ENCODE measurements around the gene MRPL22.
"Not testable (repeated sequence)": the region's sequence is repeated elsewhere in the genome, so short reads cannot be mapped to it uniquely, and the experiment has no call there.

The MRPL22 gene

DNA sequence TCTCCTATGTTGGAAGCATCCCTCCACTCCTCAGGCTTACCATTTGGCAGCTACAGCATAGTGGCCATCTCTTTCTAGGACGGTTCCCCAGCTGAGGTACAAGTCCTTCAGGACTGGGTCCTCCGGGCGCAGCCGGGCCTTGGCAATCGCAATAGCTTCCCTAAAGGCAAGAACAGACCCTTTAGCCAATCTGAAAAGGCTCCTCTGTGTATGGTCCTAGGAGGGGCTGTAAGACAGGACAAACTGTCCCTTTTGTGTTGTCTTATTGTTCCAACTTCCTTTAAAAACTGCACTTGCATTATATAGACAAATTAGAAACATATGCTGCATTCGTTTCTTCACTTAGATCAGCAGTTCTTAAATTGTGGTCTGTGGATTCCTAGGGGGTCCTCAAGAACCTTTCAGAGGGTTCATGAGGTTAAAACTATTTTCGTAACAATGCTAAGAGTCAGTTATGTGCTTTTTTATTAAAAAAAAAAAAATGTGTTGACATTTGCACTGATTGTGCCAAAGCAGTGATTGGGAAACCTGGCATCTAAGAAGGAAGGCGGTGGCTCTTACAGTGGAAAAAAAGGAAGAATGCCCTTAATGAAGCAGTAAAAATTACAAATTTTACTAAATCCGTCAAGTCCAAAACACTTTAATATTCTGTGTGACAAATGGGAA is 41.6 kb upstream of the MRPL22 start:
- no peak overlapping the region for H3K4me3 ChIP-seq (ENCODE audit: low read depth, low read length)
- TF ChIP-seq, protein P1, sequence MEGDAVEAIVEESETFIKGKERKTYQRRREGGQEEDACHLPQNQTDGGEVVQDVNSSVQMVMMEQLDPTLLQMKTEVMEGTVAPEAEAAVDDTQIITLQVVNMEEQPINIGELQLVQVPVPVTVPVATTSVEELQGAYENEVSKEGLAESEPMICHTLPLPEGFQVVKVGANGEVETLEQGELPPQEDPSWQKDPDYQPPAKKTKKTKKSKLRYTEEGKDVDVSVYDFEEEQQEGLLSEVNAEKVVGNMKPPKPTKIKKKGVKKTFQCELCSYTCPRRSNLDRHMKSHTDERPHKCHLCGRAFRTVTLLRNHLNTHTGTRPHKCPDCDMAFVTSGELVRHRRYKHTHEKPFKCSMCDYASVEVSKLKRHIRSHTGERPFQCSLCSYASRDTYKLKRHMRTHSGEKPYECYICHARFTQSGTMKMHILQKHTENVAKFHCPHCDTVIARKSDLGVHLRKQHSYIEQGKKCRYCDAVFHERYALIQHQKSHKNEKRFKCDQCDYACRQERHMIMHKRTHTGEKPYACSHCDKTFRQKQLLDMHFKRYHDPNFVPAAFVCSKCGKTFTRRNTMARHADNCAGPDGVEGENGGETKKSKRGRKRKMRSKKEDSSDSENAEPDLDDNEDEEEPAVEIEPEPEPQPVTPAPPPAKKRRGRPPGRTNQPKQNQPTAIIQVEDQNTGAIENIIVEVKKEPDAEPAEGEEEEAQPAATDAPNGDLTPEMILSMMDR (IDR thresholded peaks at IDR 0.05; ENCODE audit: low read depth, low read length, missing control alignments) = no peak
- in situ Hi-C loops (cut with HindIII; ENCODE audit: low sequenced_read_pairs) = no loop called here
- DNase-seq (ENCODE audit: low read depth) = peak; percentile 31

DNA sequence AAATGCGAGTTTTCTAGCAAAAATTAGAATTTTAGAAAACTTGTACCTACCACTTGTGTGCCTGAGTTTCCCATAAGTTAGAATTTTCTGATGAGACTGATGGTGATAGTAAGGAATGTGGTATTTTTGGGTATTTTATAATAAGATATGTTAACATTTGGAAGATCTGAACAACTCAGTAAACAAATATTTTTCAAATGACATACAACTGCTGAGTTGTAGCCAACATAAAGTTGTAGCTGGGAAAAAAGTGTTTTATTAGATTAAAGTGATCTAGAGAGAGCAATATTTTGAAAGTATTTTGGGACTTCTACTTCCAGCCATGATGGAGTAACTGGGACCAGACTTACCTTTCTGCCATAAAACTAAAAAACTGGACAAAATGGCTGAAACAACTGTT is 40.8 kb upstream of the MRPL22 start:
- no peak for DNase-seq (ENCODE audit: low read depth)
- TF ChIP-seq, protein P1 (IDR thresholded peaks at IDR 0.05; ENCODE audit: low read depth, low read length, missing control alignments) = no peak
- H3K4me3 ChIP-seq (ENCODE audit: low read depth, low read length) = no peak overlapping the region
- in situ Hi-C loops (cut with HindIII; ENCODE audit: low sequenced_read_pairs) = no loop called here

DNA sequence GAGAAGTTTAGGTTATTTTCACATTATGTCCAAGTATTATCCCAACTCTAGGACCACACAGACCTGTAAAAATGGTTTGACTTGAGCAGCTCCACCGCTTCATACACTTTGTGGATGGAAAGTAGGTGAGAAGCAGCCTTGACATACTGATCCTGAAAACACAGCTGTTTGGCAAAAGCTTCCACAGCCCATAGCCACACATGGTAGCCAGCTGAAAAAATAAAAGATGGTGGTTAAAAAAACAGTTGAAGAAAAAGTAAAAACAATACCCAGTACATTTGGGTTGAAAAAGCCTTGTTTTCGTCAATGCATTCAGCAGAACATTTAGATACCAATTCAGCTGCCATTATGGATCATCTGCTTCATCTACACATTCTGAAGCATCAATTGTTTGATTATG is 39.6 kb upstream of the MRPL22 start:
- TF ChIP-seq, protein P1 (IDR thresholded peaks at IDR 0.05; ENCODE audit: low read depth, low read length, missing control alignments) = no peak
- peak; percentile 33 for DNase-seq (ENCODE audit: low read depth)
- no peak overlapping the region for H3K4me3 ChIP-seq (ENCODE audit: low read depth, low read length)
- in situ Hi-C loops (cut with HindIII; ENCODE audit: low sequenced_read_pairs) = no loop called here

DNA sequence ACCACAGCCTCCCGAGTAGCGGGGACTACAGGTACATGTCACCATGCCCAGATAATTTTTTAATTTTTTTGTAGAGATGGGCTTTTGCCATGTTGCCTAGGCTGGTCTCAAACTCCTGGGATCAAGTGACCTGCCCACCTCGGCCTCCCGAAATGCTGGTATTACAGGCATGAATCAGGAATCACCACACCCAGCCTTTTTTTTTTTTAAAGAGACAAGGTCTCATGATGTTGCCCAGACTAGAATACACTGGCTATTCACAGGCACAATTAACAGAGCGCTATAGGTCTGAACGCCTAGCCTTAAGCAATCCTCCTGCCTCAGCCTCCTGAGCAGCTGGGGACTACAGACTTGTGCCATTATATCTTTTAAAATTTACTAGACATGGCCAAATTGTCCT is 39.0 kb upstream of the MRPL22 start:
- H3K4me3 ChIP-seq (ENCODE audit: low read depth, low read length) = no peak overlapping the region
- in situ Hi-C loops (cut with HindIII; ENCODE audit: low sequenced_read_pairs) = no loop called here
- TF ChIP-seq, protein P1 (IDR thresholded peaks at IDR 0.05; ENCODE audit: low read depth, low read length, missing control alignments) = no peak
- DNase-seq (ENCODE audit: low read depth) = no peak

DNA sequence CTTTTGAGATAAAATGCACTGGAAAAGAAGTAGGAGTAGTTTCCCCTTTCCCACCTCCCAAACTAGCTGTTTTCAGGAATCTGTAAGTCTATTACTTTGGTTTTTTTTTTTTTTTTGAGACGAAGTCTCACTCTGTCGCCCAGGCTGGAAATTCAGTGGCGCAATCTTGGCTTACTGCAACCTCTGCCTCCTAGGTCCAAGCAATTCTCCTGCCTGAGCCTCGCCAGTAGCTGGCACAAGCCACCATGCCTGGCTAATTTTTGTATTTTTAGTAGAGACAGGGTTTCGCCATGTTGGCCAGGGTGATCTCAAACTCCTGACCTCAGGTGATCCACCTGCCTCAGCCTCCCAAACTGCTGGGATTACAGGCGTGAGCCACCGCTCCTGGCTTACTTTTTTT is 35.3 kb upstream of the MRPL22 start:
- DNase-seq (ENCODE audit: low read depth); in situ Hi-C loops (cut with HindIII; ENCODE audit: low sequenced_read_pairs); H3K4me3 ChIP-seq (ENCODE audit: low read depth, low read length): not testable (repeated sequence)

DNA sequence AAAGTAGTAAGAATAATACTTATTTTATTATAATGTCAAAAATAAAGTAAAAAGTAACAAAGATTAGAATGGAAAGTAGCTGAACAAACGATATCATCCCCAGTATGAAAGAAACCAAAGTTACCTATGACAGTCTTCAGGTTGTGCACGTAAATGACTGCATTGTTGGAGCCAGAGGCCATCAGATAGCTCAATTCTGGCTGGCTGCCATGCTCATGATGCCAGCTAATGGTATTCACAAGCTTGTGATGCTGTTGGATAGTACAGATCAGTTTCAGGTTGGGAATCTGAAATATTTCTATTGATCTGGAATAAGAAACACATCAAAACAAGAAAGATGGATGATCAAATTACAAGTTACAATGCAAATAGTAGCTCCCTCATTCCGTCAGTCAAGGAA is 24.0 kb upstream of the MRPL22 start:
- in situ Hi-C loops (cut with HindIII; ENCODE audit: low sequenced_read_pairs) = no loop called here
- no peak overlapping the region for H3K4me3 ChIP-seq (ENCODE audit: low read depth, low read length)
- TF ChIP-seq, protein P1 (IDR thresholded peaks at IDR 0.05; ENCODE audit: low read depth, low read length, missing control alignments) = no peak
- no peak for DNase-seq (ENCODE audit: low read depth)

DNA sequence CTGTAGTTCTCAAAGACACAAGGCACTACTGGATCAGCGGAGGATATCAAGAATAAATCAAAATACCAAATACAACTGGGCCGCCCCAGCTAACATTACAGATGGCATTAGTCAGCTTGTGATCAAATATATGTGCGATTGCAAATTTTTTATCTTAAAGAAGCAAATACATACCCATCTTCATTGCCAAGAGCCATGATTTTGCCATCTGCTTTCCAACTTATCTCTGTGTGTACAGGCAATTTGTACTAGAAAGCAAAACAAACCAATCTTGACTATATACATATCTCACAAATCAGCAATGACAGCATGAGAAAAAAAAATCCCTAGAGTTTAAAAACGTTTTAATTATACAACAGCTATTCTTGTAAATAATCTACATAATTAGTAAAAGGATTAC is 23.1 kb upstream of the MRPL22 start:
- DNase-seq (ENCODE audit: low read depth) = no peak
- in situ Hi-C loops (cut with HindIII; ENCODE audit: low sequenced_read_pairs) = no loop called here
- TF ChIP-seq, protein P1 (IDR thresholded peaks at IDR 0.05; ENCODE audit: low read depth, low read length, missing control alignments) = no peak
- H3K4me3 ChIP-seq (ENCODE audit: low read depth, low read length) = no peak overlapping the region
